NCI-H187 (cell line): ENCODE data around the gene FANCI.

ENCODE experiments used
- DNase-seq, 2 experiments: peaks; one replicate each; lab custom pipeline; 2025; lab: John Stamatoyannopoulos, UW

FANCI gene

GRCh38 chr15:89333011-89333860 is 89.5 kb downstream of the FANCI start:
- no peak for DNase-seq

GRCh38 chr15:89333959-89334509 is 90.3 kb downstream of the FANCI start:
- DNase-seq = no peak

DNA sequence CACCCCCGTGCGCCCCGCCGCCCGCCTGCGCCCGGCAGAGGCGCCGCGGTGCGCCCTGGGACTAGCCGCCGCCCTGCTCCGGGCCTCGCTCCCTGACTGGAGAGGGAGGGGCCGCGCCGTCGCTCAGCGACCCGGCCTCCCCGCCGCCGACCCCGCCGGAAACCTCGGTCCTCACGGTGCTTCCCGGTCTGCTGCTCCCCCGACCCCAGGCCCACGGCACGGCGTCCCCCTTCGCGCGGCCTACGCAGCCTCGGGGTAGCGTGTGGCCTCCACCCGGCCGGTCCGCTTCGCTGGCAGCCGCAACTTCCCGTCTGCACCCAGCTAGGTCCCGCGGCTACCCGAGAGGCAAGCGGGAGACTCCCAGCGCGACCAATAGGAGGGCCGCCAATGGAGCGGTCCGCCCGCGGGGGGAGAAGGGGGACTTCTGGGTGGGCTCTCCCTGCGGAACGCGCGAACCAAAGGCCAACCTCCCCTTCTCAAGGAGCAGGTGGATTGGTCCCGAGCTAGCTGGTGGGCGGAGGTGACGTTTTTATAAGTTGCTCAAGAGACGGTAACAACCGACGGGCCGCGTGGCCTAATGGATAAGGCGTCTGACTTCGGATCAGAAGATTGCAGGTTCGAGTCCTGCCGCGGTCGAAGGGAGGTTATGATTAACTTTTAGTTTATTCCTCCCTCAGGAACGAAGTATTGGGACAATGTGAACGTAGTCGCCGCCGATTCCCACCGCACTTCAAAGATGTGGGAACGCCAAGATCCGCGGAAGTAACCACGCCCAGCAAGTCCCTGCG is 90.9 kb downstream of the FANCI start, which contains the start of gene POLG:
Gene POLG, minus strand, starts transcription at position 315 of the 788 bp plus-strand sequence. CDS start 1,070 bp downstream, outside the sequence.
- peak; percentile 97 to 99 for DNase-seq

GRCh38 chr15:89335298-89336041 is 91.7 kb downstream of the FANCI start:
- DNase-seq = peak in 1 of 2 experiments; percentile 27

DNA sequence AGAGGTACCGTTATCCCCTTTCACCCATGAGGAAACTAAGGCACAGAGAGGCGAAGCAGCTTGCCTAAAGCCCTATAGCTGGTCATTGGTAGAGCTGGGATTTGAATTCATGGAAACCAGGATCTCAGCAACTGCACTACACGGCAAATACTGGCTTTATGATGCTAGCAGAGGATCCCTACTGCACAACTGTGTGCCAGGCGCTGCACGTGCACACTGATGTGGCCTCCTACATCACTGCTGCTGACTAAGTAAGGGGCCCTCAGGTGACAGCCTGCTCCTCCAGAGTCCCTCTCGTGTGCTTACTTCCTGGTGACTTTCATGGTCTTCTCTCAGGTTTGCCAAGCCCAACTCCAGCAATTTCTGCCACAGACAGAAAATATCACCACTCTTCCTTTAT is 94.3 kb downstream of the FANCI start:
- DNase-seq = no peak

DNA sequence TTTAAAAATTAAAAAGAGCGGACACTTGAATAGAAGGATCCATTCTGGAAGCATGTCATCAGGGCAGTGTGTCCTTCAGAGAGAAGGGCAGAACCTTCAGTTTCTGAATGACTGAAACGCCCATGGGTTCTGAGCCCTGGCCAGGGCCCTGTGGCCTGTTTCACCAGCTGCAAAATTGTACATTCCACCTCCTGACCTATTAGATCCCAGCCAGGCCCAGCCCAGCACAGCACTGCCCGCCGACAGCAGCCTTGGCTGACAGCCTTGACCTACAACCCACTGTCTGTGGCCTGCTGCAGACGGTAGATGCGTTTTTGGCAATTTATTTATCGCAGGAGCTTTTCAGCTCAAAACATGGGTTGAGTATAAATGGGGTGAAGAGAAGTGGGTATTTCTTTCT is 96.8 kb downstream of the FANCI start:
- DNase-seq = no peak

- no peak for DNase-seq
Measured at GRCh38 chr15:89341316-89342005, 97.7 kb downstream of the FANCI start.

DNA sequence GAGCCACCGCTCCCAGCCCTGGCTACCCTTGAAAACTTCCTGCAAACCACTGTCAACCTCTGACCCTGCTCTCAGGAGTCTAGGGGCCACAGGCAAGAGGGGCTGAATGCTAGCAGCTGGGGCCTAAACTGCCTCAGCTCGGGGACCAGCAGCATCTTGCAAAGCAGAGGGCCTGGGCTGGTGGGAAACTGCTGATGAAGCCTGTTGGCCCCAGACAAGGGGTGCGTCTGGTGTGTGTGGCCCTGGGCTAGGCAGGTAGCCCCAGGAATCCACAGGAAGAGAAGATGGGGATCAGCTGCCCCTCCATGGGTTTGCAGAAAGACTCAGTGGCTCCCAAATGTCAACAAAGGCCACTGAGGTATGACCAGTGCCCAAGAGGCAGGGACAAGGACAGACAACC is 99.1 kb downstream of the FANCI start:
- DNase-seq = no peak

DNA sequence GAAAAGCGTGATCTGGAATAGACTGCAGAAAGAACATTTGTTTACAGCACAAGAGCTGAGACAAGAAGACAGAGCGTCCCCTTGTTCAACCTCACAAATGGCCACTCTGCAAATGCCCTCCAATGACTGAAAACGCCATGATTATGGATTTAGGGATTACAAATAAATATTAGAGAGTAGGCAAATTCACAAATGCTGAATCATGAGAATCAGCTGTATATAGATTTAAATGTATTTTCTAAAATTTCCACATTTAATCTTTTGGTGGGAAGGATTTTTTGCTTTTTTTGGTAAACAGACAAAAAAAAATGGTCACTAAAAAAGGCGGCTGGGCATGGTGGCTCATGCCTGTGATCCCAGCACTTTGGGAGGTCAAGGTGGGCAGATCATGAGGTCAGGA is 101.5 kb downstream of the FANCI start:
- DNase-seq = no peak

- no peak for DNase-seq
Measured at GRCh38 chr15:89346516-89347231, 102.9 kb downstream of the FANCI start.

DNA sequence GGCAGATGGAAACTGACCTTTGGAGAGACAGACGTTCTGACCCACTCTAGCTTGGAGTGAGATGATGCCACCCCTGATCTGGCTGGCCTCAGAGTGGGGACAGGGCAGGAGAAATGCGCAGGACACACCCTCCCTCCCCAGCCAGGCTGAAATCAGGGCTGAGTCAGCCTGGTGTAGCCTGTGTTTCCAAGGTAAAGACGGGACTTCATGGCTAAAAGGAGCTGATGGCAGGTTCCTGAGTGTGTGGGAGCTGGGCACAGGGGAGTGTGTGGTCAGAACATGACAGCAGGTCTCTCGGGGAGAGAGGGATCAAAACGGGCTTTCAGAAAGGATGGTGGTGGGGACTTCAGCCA is 105.4 kb downstream of the FANCI start:
- DNase-seq = no peak

GRCh38 chr15:89352476-89352875 is 108.7 kb downstream of the FANCI start:
- no peak for DNase-seq

GRCh38 chr15:89353991-89354390 is 110.2 kb downstream of the FANCI start:
- no peak for DNase-seq

DNA sequence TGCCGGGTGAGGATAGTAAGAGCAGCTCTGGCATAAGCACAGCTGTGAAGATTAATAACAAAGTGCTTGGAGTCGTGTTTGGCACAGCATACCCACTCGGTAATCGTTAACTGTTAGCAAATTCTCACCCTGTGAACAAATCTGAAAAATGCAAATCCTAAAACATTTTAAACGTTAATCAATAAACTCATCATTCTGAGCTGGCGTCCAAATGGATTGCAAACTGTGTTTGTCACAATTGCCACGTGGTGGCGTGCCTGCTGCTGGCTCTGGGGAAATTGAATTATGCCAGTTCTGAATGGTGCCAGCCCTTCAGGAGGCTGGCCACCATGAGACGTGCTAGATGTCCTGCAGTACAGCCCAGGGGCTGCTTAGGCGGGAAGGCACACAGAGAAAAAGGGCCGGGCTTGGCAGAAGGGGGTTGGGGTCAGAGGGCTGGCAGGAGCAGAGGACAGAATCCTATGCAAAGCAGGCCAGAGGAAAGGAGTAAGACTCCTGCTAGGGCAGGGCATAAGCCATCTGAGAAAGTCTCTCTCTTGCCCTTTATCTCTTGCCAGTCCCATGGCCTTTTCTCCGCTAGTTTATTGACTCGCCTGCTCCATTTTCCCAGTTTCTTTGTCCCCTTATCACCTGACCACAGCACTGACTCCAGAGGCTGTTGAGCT is 113.0 kb downstream of the FANCI start:
- DNase-seq = no peak

GRCh38 chr15:89358435-89358754 is 114.6 kb downstream of the FANCI start:
- no peak for DNase-seq

DNA sequence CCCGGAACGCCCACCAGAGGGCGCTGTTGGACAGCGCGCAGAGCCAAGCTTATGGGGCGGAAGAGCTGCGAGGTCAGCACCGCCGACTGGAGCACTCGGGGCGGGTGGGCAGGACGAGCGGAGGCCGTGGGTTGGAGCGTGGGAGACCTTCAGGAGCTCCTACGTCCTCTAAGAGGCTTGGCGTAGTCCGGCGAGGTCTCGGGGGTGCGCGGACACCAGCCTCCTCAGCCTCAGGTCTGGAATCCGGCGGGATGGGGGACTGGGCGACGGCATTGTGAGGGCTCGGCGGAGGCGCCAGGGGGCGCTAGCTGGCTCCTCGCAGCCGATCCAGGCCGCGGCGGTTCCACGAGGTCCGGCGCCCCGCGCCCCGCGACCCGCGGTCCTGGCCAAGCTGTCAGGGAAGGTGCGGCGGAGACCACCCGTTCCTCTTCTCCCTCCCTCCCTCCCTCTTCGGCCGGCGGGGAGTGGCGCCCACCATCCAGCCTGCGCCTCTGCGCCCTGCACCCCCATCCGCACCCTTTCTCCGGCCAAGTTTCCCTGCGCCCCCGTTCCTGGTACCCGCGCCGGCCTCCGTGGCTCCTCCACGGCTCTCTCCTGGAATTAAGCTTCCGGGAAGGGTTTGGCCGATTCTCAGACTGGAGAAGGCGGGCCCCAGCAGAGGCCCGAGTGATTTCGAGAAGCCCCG is 115.1 kb downstream of the FANCI start:
- peak; percentile 49 to 85 for DNase-seq

GRCh38 chr15:89359471-89360293 is 115.9 kb downstream of the FANCI start:
- DNase-seq = no peak

- DNase-seq = no peak
Measured at GRCh38 chr15:89360294-89360971, 116.7 kb downstream of the FANCI start.
